PC-3 (cell line): ENCODE data around the gene SPATA9. TPM values are rescaled to one million over a fixed set of nuclear protein-coding genes. Genes with fewer than 3 reads are reported as not detected.
"Not testable (repeated sequence)": the region's sequence is repeated elsewhere in the genome, so short reads cannot be mapped to it uniquely, and the experiment has no call there.

ENCODE experiments used
- ATAC-seq: fragments of 200-7000 bp; cut with Tn5 transposase; 2 replicates; pipeline ENCODE4 v1.9.1; 2020; ENCODE audit warnings: mild to moderate bottlenecking, moderate library complexity
- BruUV-seq: library from RNA; stranded (reverse); fragments of 400-500 nt; replicated peaks from 2 replicates; lab custom pipeline; 2021; lab: Mats Ljungman, UMichigan
- CTCF ChIA-PET: fragments of 300-600 bp; sonication (Branson Sonifier 250); formaldehyde crosslinking; loops from one replicate; lab custom pipeline; 2022; ENCODE audit warnings: antibody characterized with exemption; lab: Charles Lee
- POLR2A ChIA-PET: fragments of 300-600 bp; sonication (Branson Sonifier 250); formaldehyde crosslinking; loops from one replicate; lab custom pipeline; 2022; ENCODE audit warnings: antibody characterized with exemption; ENCODE audit not compliant: unreplicated experiment; lab: Charles Lee
- DNase-seq: peaks from one replicate; pipeline ENCODE4 v3.0.0-alpha.2; 2015
- H2AFZ ChIP-seq: fragments of 300-600 bp; sonication (generic); 2 replicates; pipeline ENCODE4 v1.6.0; 2016; ENCODE audit warnings: antibody characterized with exemption, low read length
- H3F3A ChIP-seq: fragments of 300-600 bp; sonication (generic); one replicate; pipeline ENCODE4 v1.6.0; 2017; ENCODE audit warnings: antibody characterized with exemption, low read length, control low read depth, mild to moderate bottlenecking; ENCODE audit not compliant: unreplicated experiment
- H3K27ac ChIP-seq: fragments of 300-600 bp; sonication (generic); 2 replicates; pipeline ENCODE4 v1.5.1; 2016; ENCODE audit warnings: mild to moderate bottlenecking, low read length
- H3K27me3 ChIP-seq: fragments of 300-600 bp; sonication (generic); 2 replicates; pipeline ENCODE4 v1.6.1; 2016; ENCODE audit warnings: low read length, mixed read lengths
- H3K36me3 ChIP-seq: fragments of 300-600 bp; sonication (generic); 2 replicates; pipeline ENCODE4 v1.6.1; 2016; ENCODE audit warnings: low read depth, mixed run types, low read length, mixed read lengths
- H3K4me1 ChIP-seq: fragments of 300-600 bp; sonication (generic); 2 replicates; pipeline ENCODE4 v1.5.1; 2016; ENCODE audit warnings: low read length; ENCODE audit not compliant: insufficient read depth
- H3K4me2 ChIP-seq: fragments of 300-600 bp; sonication (generic); 2 replicates; pipeline ENCODE4 v1.6.0; 2016; ENCODE audit warnings: low read length
- H3K4me3 ChIP-seq: fragments of 300-600 bp; sonication (generic); 2 replicates; pipeline ENCODE4 v1.5.1; 2016; ENCODE audit warnings: mild to moderate bottlenecking, low read length, mixed read lengths
- H3K79me2 ChIP-seq: fragments of 300-600 bp; sonication (generic); 2 replicates; pipeline ENCODE4 v1.6.1; 2017; ENCODE audit warnings: low read length, mixed read lengths
- H3K9ac ChIP-seq: fragments of 300-600 bp; sonication (generic); 2 replicates; pipeline ENCODE4 v1.6.0; 2016; ENCODE audit warnings: mild to moderate bottlenecking, low read length
- H3K9me2 ChIP-seq: fragments of 300-600 bp; sonication (generic); replicated peaks from 2 replicates; pipeline ENCODE4 v1.6.1; 2016; ENCODE audit warnings: mixed run types, low read length, mixed read lengths
- H3K9me3 ChIP-seq: fragments of 300-600 bp; sonication (generic); 2 replicates; pipeline ENCODE4 v1.6.1; 2016; ENCODE audit warnings: low read length, mixed read lengths
- H4K20me1 ChIP-seq: fragments of 300-600 bp; sonication (generic); 2 replicates; pipeline ENCODE4 v1.6.1; 2016; ENCODE audit warnings: low read length, mixed read lengths
- CTCF ChIP-seq: fragments of 300-600 bp; sonication (generic); conservative IDR thresholded peaks from 2 replicates; pipeline ENCODE4 v1.5.1; 2017; ENCODE audit warnings: antibody characterized with exemption, low read depth, mild to moderate bottlenecking, low read length
- EZH2 ChIP-seq: fragments of 300-600 bp; sonication (generic); IDR thresholded peaks from one replicate; pipeline ENCODE4 v1.6.1; 2017; ENCODE audit warnings: antibody characterized with exemption, mild to moderate bottlenecking, low read length; ENCODE audit not compliant: unreplicated experiment
- EZH2phosphoT487 ChIP-seq: fragments of 300-600 bp; sonication (generic); IDR thresholded peaks from 2 replicates; pipeline ENCODE4 v1.6.1; 2018; ENCODE audit warnings: mild to moderate bottlenecking, antibody characterized with exemption, low read length, borderline replicate concordance
- intact Hi-C: fragments of 100-400 bp; cut with micrococcal nuclease; formaldehyde crosslinking; loops from 2 replicates; pipeline ENCODE4 v1.9.0; 2023
- total RNA-seq: library from RNA; depleted of rRNA; stranded (reverse); fragments of >200 nt; gene quantifications from 2 replicates; pipeline ENCODE4 v1.2.3, GENCODE V29; 2014

SPATA9 gene
- total RNA-seq, 1 experiment from 2014 or later: not detected

GRCh38 chr5:95634081-95634480 lies 48.7 kb downstream of the SPATA9 start:
- Histone ChIP-seq H3K9me2 (no peaks in the 10 kb centered on the region), H3K36me3 (no peaks in the 10 kb centered on the region), H3K79me2 (no peaks in the 10 kb centered on the region), H3F3A (no peaks in the 10 kb centered on the region), H3K4me3 (no peak overlapping the region), H3K9ac (no peak overlapping the region), H3K27me3 (no peaks in the 10 kb centered on the region), H3K9me3 (no peaks in the 10 kb centered on the region), H2AFZ (no peak overlapping the region), H3K4me1 (peaks cover 16% of the 10 kb centered on the region), H3K27ac (no peak overlapping the region), H4K20me1 (no peaks in the 10 kb centered on the region), H3K4me2 (no peak overlapping the region)
- TF ChIP-seq EZH2phosphoT487 (no peak), EZH2 (no peak), CTCF (no peak)
- CTCF ChIA-PET: no interaction called here
- BruUV-seq: no TSS peak
- DNase-seq (no peak), ATAC-seq (no peak)
- intact Hi-C loops: no loop called here
- POLR2A ChIA-PET: no interaction called here

GRCh38 chr5:95633671-95634070 lies 49.1 kb downstream of the SPATA9 start:
- H3K4me1 ChIP-seq: peaks cover 16% of the 10 kb centered on the region
- ATAC-seq: no peak
- H3K4me2 ChIP-seq: no peak overlapping the region
- ChIA-PET CTCF (no interaction called here), POLR2A (no interaction called here)
- DNase-seq: no peak
- H3K27me3 ChIP-seq: no peaks in the 10 kb centered on the region
- no peaks in the 10 kb centered on the region for H3K79me2 ChIP-seq
- BruUV-seq: no TSS peak
- H3K9ac ChIP-seq: no peak overlapping the region
- no peak overlapping the region for H3K27ac ChIP-seq
- no peak overlapping the region for H3K4me3 ChIP-seq
- H3K36me3 ChIP-seq: no peaks in the 10 kb centered on the region
- TF ChIP-seq EZH2phosphoT487 (no peak), EZH2 (no peak), CTCF (no peak)
- H3F3A ChIP-seq: no peaks in the 10 kb centered on the region
- intact Hi-C loops: no loop called here
- no peaks in the 10 kb centered on the region for H4K20me1 ChIP-seq
- no peak overlapping the region for H2AFZ ChIP-seq
- no peaks in the 10 kb centered on the region for H3K9me3 ChIP-seq
- no peaks in the 10 kb centered on the region for H3K9me2 ChIP-seq

DNA sequence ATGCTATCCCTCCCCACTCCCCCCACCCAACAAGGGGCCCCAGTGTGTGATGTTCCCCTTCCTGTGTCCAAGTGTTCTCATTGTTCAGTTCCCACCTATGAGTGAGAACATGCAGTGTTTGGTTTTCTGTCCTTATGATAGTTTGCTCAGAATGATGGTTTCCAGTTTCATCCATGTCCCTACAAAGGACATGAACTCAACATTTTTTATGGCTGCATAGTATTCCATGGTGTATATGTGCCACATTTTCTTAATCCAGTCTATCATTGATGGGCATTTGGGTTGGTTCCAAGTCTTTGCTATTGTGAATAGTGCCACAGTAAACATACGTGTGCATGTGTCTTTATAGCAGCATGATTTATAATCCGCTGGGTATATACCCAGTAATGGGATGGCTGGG lies 49.8 kb downstream of the SPATA9 start:
- H3K4me3 ChIP-seq, H3K4me2 ChIP-seq, BruUV-seq, H2AFZ ChIP-seq, ATAC-seq, H3K27ac ChIP-seq, H3K9me3 ChIP-seq, H3F3A ChIP-seq, H3K9me2 ChIP-seq, DNase-seq, H3K27me3 ChIP-seq, H3K79me2 ChIP-seq, intact Hi-C loops, CTCF ChIA-PET, H3K9ac ChIP-seq, H3K36me3 ChIP-seq, POLR2A ChIA-PET, H4K20me1 ChIP-seq: not testable (repeated sequence)
- H3K4me1 ChIP-seq: peaks cover 16% of the 10 kb centered on the region
